CD4-positive, alpha-beta T cell treated with Interleukin-21 for 1 hour (primary cell): ENCODE data around the gene GNPTG.
A peak's percentile ranks its signal among the peaks of the same experiment; 100 is the strongest.

ENCODE experiments used
- DNase-seq: peaks from one replicate; pipeline ENCODE4 v3.0.0-alpha.2; 2020

Gene GNPTG

GRCh38 chr16:1401758-1402154 lies 50.0 kb downstream of the GNPTG start:
- no peak for DNase-seq

GRCh38 chr16:1403036-1403435 lies 51.3 kb downstream of the GNPTG start:
- no peak for DNase-seq

- no peak for DNase-seq
These were observed 52.0 kb downstream of the GNPTG start for GRCh38 chr16:1403733-1404132.

- no peak for DNase-seq
These were observed 56.0 kb downstream of the GNPTG start for GRCh38 chr16:1407753-1408152.

- DNase-seq: peak; percentile 96
These were observed 56.6 kb downstream of the GNPTG start for GRCh38 chr16:1408171-1408837.

- DNase-seq: no peak
These were observed 61.1 kb downstream of the GNPTG start for GRCh38 chr16:1412847-1413246.
